HT1080 (cell line): ENCODE results near the gene RIMOC1. TPM values are rescaled to one million over a fixed set of nuclear protein-coding genes. Genes with fewer than 3 reads are reported as not detected.

Experiments used
- total RNA-seq: library from RNA; depleted of rRNA; stranded (reverse); fragments of >200 nt; shearing (Covaris generic); gene quantifications from 2 replicates; pipeline ENCODE4 v1.2.3, GENCODE V29; 2014; rRNA removed

Gene RIMOC1
- total RNA-seq, 1 experiment from 2014 or later, result 12.4 TPM

Other genes starting within 250 kb of the RIMOC1 start
- gene OXCT1, start 33.9 kb upstream of the RIMOC1 start, total RNA-seq, result 17.4 and 17.6 TPM in 2 replicates
- 7.4 and 8.9 TPM in 2 replicates for gene FBXO4, start 20.9 kb downstream of the RIMOC1 start, total RNA-seq